ENCODE results near the gene IGFBP4.

DNA sequence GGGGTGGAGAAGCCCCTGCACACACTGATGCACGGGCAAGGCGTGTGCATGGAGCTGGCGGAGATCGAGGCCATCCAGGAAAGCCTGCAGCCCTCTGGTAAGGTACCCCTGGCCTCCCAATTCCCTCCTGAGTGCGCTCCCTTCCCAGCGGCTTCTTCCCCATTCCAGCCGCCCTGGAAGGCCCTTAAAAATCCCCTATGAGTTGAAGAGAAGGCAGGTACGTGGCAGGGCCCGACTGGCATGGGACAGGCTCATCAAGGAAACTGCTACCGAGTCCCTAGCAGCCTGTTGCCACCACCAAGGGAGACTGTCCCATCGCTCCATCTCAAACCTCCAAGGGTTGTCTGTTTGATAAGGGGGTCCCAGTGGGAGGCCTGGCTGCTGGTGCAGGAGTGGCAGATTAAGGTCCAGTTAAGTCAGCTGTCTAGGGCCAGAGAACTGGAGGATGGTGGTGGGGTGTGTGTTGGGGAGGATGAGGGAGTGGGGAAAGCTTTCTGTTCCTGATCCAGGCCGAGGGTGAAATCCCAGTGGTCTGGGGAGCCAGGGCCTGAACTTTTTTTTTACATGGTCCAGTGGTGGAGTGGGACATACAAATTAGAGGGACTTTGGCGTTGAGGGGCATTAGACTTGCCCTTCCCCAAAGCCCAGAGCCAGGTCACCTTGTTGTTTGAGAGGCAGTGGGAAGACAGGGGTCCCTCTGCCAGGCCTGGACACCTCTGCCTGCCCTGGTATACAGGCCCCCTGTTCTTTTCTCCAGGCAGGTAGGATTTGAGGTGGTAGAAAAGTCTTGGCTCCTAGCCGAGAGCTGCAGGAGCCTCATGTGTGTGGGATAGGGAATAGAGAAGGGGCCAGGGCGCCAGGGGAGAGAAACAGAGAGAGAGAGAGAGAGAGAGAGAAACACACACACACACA, 994 bp downstream of the IGFBP4 start:
- TF ChIP-seq, protein P1, sequence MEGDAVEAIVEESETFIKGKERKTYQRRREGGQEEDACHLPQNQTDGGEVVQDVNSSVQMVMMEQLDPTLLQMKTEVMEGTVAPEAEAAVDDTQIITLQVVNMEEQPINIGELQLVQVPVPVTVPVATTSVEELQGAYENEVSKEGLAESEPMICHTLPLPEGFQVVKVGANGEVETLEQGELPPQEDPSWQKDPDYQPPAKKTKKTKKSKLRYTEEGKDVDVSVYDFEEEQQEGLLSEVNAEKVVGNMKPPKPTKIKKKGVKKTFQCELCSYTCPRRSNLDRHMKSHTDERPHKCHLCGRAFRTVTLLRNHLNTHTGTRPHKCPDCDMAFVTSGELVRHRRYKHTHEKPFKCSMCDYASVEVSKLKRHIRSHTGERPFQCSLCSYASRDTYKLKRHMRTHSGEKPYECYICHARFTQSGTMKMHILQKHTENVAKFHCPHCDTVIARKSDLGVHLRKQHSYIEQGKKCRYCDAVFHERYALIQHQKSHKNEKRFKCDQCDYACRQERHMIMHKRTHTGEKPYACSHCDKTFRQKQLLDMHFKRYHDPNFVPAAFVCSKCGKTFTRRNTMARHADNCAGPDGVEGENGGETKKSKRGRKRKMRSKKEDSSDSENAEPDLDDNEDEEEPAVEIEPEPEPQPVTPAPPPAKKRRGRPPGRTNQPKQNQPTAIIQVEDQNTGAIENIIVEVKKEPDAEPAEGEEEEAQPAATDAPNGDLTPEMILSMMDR (conservative IDR thresholded peaks at IDR 0.05 in 1 of 2, IDR thresholded peaks at IDR 0.05 in 1 of 2; ENCODE audit: low read depth in 1 of 2, low read length in 2 of 2), result no peak
- TF ChIP-seq EZH2 (IDR thresholded peaks at IDR 0.05; ENCODE audit: low read length, missing control alignments), result no peak
